PFSK-1 (cell line): ENCODE data around the gene ZSCAN22.

ENCODE experiments used
- FOXP2 ChIP-seq: optimal IDR thresholded peaks from 2 replicates; pipeline ENCODE3; 2011; ENCODE audit warnings: borderline replicate concordance, control low read depth, inconsistent platforms; ENCODE audit not compliant: insufficient read depth; ENCODE audit errors: extremely low read length, extremely low read depth
- POLR2AphosphoS5 ChIP-seq: IDR thresholded peaks from 2 replicates; pipeline ENCODE4 v1.6.1; 2012; ENCODE audit warnings: low read depth, mild to moderate bottlenecking, control low read depth, low read length, moderate library complexity
- SIN3A ChIP-seq: IDR thresholded peaks from 2 replicates; pipeline ENCODE4 v1.6.1; 2012; ENCODE audit warnings: mild to moderate bottlenecking, low read length, moderate library complexity, borderline replicate concordance; ENCODE audit not compliant: insufficient read depth
- TAF1 ChIP-seq: IDR thresholded peaks from 2 replicates; pipeline ENCODE4 v1.6.1; 2012; ENCODE audit warnings: low read length, control low read depth, borderline replicate concordance; ENCODE audit not compliant: insufficient read depth
- TF ChIP-seq, protein P1 (sequence below), 2 experiments: IDR thresholded peaks; 2 replicates each; pipeline versions ENCODE4 v1.6.1 to v1.8.0; 2011 to 2012; ENCODE audit warnings: low read depth in 2 of 2, low read length in 2 of 2, control low read depth in 1 of 2, inconsistent platforms in 1 of 2, mild to moderate bottlenecking in 1 of 2, moderate library complexity in 1 of 2; ENCODE audit not compliant: insufficient read depth in 1 of 2

Gene ZSCAN22

DNA sequence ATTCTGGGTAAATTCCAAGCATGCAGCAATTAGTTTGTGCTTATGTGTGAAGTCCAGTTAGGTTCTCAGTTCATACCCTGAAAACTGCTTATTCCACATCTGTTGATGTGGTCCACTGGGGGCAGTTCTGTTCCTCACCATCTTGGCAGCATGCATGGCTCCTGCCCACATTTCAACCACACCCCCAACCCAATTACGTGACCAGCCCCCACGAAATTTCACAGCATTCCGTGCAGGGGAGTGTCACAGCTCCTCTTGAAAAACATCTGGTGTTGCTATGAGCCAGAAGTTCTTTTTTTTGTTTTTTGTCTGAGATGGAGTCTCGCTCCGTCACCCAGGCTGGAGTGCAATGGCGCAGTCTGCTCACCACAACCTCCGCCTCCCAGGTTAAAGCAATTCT is 30.7 kb upstream of the ZSCAN22 start:
- TF ChIP-seq TAF1 (no peak), FOXP2 (no peak)

DNA sequence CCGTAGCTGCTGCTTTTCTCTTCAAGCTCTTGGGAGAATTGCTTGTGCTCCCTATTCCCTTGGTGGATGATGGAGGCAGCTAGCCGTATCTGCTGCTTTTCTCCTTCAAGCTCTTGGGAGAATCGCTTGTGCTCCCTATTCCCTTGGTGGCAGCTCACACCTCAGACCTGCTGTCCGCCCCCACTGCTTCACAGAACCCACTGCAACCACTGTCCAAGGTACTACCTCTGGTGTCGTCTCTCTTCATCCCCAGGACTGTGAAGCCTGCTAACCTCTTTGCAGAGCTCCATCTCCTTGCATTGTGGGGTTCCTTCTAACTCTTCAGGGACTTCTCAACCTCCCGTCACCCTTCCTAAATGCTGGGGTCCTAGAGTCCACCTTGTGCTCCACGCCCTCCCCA is 26.2 kb upstream of the ZSCAN22 start:
- TF ChIP-seq, protein P1, sequence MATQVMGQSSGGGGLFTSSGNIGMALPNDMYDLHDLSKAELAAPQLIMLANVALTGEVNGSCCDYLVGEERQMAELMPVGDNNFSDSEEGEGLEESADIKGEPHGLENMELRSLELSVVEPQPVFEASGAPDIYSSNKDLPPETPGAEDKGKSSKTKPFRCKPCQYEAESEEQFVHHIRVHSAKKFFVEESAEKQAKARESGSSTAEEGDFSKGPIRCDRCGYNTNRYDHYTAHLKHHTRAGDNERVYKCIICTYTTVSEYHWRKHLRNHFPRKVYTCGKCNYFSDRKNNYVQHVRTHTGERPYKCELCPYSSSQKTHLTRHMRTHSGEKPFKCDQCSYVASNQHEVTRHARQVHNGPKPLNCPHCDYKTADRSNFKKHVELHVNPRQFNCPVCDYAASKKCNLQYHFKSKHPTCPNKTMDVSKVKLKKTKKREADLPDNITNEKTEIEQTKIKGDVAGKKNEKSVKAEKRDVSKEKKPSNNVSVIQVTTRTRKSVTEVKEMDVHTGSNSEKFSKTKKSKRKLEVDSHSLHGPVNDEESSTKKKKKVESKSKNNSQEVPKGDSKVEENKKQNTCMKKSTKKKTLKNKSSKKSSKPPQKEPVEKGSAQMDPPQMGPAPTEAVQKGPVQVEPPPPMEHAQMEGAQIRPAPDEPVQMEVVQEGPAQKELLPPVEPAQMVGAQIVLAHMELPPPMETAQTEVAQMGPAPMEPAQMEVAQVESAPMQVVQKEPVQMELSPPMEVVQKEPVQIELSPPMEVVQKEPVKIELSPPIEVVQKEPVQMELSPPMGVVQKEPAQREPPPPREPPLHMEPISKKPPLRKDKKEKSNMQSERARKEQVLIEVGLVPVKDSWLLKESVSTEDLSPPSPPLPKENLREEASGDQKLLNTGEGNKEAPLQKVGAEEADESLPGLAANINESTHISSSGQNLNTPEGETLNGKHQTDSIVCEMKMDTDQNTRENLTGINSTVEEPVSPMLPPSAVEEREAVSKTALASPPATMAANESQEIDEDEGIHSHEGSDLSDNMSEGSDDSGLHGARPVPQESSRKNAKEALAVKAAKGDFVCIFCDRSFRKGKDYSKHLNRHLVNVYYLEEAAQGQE (IDR thresholded peaks at IDR 0.05; ENCODE audit: insufficient read depth in 1 of 2, low read depth in 2 of 2, low read length in 2 of 2): peak in 1 of 2 experiments; percentile 80; a peak in 2 of 4 replicates
- no peak for TF ChIP-seq TAF1

DNA sequence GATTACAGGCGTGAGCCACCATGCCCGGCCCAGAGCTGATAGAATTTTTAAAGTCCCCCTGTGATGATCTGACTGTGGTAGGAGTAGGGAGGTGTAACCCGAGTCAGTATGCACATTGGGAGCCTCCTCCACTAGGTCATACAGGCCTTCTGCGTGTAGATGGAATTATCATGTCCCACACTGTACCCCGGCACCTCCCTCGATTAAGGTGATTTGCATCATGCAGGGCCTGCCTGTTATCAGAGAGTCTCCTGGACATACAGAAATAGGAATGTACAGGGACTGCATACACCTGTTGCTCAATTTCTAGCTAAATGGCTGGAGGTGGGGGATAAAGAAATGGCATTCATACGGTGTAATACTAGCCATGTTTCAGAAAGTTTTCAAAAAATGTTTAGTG is 22.5 kb upstream of the ZSCAN22 start:
- TF ChIP-seq SIN3A (no peak), TAF1 (no peak), POLR2AphosphoS5 (no peak), FOXP2 (no peak)
- TF ChIP-seq, protein P1 (IDR thresholded peaks at IDR 0.05; ENCODE audit: insufficient read depth in 1 of 2, low read depth in 2 of 2, low read length in 2 of 2): no peak

DNA sequence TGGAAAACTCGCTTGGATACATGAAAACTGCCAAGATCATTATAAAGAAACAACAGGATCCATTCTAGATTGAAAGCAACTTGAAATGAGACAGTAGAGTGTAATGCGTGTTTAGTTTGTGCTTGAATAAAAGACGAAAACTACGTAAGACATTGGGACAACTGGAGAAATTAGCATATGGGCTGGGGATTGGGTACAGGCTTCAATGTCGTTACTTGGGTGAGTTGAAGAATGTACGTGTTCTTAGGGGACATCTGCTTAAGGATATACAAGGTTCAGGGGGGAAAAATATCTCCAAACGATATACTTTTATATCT is 22.1 kb upstream of the ZSCAN22 start:
- no peak for TF ChIP-seq TAF1
- no peak for TF ChIP-seq FOXP2
- no peak for TF ChIP-seq POLR2AphosphoS5
- TF ChIP-seq, protein P1 (IDR thresholded peaks at IDR 0.05; ENCODE audit: insufficient read depth in 1 of 2, low read depth in 2 of 2, low read length in 2 of 2): no peak
- TF ChIP-seq SIN3A: no peak

DNA sequence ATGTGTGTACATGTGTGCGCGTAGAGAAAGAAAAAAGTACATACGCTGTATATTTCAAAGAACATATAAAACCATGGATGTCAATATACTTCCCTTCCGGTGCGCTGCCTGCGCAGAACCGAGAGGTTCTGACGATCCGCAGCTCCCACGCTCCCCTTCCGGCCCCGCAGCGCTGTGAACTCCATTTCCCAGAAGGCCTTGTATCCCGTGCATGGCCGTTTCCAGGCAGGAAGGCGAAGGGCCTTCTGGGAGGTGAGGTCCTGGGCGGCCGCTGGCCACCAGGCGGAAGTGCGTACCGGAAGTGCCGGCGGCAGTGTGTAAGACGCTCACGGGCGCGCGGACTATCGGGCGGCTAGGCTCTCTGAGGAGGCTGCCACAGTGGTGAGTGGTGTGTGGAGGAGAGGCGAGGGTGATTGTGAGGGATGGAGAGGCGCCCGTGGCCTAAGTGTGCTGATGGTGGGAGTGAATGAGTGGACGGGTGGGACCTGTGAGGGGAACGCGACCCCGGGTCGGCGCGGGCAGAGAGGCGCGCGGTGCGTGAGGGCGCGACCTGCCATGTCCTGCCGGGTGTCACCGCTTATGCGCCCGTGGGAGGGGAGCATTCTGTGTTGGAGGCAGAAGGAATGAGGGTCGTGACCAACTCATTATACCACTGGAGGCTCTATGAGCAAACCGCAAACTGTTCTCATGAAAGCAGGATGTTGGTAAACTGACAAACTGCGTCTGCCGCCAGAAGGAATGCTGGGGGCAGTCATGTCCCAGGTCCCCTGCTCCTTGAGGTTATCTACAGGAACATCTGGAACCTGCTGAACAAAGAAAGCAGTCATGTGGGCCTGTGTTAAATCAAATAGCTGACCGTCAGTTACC is 21.5 kb upstream of the ZSCAN22 start, which contains the start of gene ERVK3-1:
TSS of gene ERVK3-1 (plus strand) at position 313 of the 867 bp plus-strand sequence. CDS start 6,792 bp downstream, outside the sequence.
- TF ChIP-seq POLR2AphosphoS5: peak; percentile 94
- peak; percentile 91 for TF ChIP-seq TAF1
- TF ChIP-seq, protein P1 (IDR thresholded peaks at IDR 0.05; ENCODE audit: insufficient read depth in 1 of 2, low read depth in 2 of 2, low read length in 2 of 2): peak in 1 of 2 experiments; percentile 48; a peak in 1 of 4 replicates
- 0 out of 2 replicates have a peak, but pooled peaks have one; percentile 56 for TF ChIP-seq SIN3A
- TF ChIP-seq FOXP2: peak; percentile 92
